CD4-positive, CD25-positive, alpha-beta regulatory T cell (primary cell): ENCODE measurements around the gene PDE4D. TPM values are rescaled to one million over a fixed set of nuclear protein-coding genes. Genes with fewer than 3 reads are reported as not detected.

Experiments used
- ATAC-seq, 2 donors: fragments of 150-1000 bp; cut with Tn5 transposase; one replicate each; pipeline ENCODE4 v1.10.0; 2021; ENCODE audit warnings: low read depth in 2 of 2, moderate number of reproducible peaks in 2 of 2, moderate library complexity in 1 of 2
- DNase-seq, 3 donors: peaks; one replicate each; pipeline versions ENCODE4 v3.0.0 to v3.0.0-alpha.2; 2012 to 2022; ENCODE audit warnings: mixed read lengths in 1 of 3
- H3K27ac ChIP-seq: one replicate; pipeline ENCODE4 v1.7.0; 2013; ENCODE audit warnings: mild to moderate bottlenecking, low read length; ENCODE audit not compliant: insufficient read depth, poor library complexity, severe bottlenecking
- H3K27me3 ChIP-seq: one replicate; pipeline ENCODE4 v1.7.0; 2013; ENCODE audit warnings: low read length; ENCODE audit not compliant: control insufficient read depth, insufficient read depth
- H3K36me3 ChIP-seq: one replicate; pipeline ENCODE4 v1.7.0; 2013; ENCODE audit warnings: mild to moderate bottlenecking, low read length, moderate library complexity; ENCODE audit not compliant: control insufficient read depth, insufficient read depth
- H3K4me1 ChIP-seq: 2 replicates; pipeline ENCODE4 v1.7.0; 2013; ENCODE audit warnings: mild to moderate bottlenecking, low read length; ENCODE audit not compliant: insufficient read depth, control insufficient read depth, poor library complexity, severe bottlenecking
- H3K4me3 ChIP-seq: one replicate; pipeline ENCODE4 v1.7.0; 2013; ENCODE audit warnings: low read depth, mild to moderate bottlenecking, low read length, moderate library complexity
- H3K9me3 ChIP-seq, 2 experiments: 1 replicate in 1 of 2; 2 replicates in 1 of 2; pipeline ENCODE4 v1.7.0; 2013; ENCODE audit warnings: low read length in 2 of 2, mild to moderate bottlenecking in 1 of 2, moderate library complexity in 1 of 2; ENCODE audit not compliant: control insufficient read depth in 2 of 2
- H3K27ac Mint-ChIP-seq, 3 donors: one replicate each; pipeline ENCODE4 v1.8.0; 2020 to 2022; ENCODE audit warnings: mild to moderate bottlenecking in 3 of 3, mixed read lengths in 3 of 3, moderate library complexity in 2 of 3
- H3K27me3 Mint-ChIP-seq: one replicate; pipeline ENCODE4 v1.8.0; 2022; ENCODE audit warnings: mild to moderate bottlenecking, mixed read lengths
- H3K36me3 Mint-ChIP-seq: one replicate; pipeline ENCODE4 v1.8.0; 2020; ENCODE audit warnings: mixed read lengths
- H3K4me1 Mint-ChIP-seq, 4 donors: one replicate each; pipeline ENCODE4 v1.8.0; 2020 to 2022; ENCODE audit warnings: mixed read lengths in 4 of 4, mild to moderate bottlenecking in 1 of 4
- H3K4me3 Mint-ChIP-seq, 4 donors: one replicate each; pipeline ENCODE4 v1.8.0; 2020 to 2022; ENCODE audit warnings: mild to moderate bottlenecking in 4 of 4, mixed read lengths in 4 of 4, moderate library complexity in 3 of 4
- H3K9me3 Mint-ChIP-seq, 7 donors: one replicate each; pipeline ENCODE4 v1.8.0; 2020 to 2022; ENCODE audit warnings: mixed read lengths in 7 of 7, mild to moderate bottlenecking in 3 of 7, moderate library complexity in 2 of 7
- polyA plus RNA-seq, 4 donors: library from polyadenylated mRNA; unstranded; fragments of 300-500 nt; fragmentation: Illumina TruSeq; gene quantifications; one replicate each; pipeline ENCODE4 v1.2.3, GENCODE V29; 2021
- total RNA-seq: library from RNA; stranded (reverse); gene quantifications from one replicate; pipeline ENCODE4 v1.2.3, GENCODE V29; 2022

Gene PDE4D
- total and polyA plus RNA-seq, 5 donors from 2014 or later = 2.1 to 39.9 (median 4.8) TPM

GRCh38 chr5:59021286-59021673 lies 872.2 kb downstream of the PDE4D start:
- Mint-ChIP-seq H3K27me3 (no peaks in the 10 kb centered on the region), H3K36me3 (peaks cover 42% of the 10 kb centered on the region), H3K4me3 (no peak overlapping the region), H3K9me3 (peaks cover 0 to 3% (median 0%) of the 10 kb centered on the region in 7 donors), H3K27ac (no peak overlapping the region), H3K4me1 (peaks cover 0 to 14% (median 7%) of the 10 kb centered on the region in 4 donors)
- ATAC-seq (no peak), DNase-seq (no peak)
- Histone ChIP-seq H3K4me1 (no peaks in the 10 kb centered on the region), H3K27ac (no peak overlapping the region), H3K4me3 (no peak overlapping the region), H3K36me3 (peaks cover 4% of the 10 kb centered on the region), H3K9me3 (no peaks in the 10 kb centered on the region), H3K27me3 (no peaks in the 10 kb centered on the region)

- H3K4me1 Mint-ChIP-seq = peaks cover 0 to 12% (median 7%) of the 10 kb centered on the region in 4 donors
- H3K27me3 ChIP-seq = no peaks in the 10 kb centered on the region
- DNase-seq (no peak), ATAC-seq (no peak)
- H3K9me3 ChIP-seq = no peaks in the 10 kb centered on the region
- no peak overlapping the region for H3K27ac Mint-ChIP-seq
- peaks cover 41% of the 10 kb centered on the region for H3K36me3 Mint-ChIP-seq
- no peak overlapping the region for H3K4me3 Mint-ChIP-seq
- no peak overlapping the region for H3K27ac ChIP-seq
- H3K4me3 ChIP-seq = no peak overlapping the region
- H3K27me3 Mint-ChIP-seq = no peaks in the 10 kb centered on the region
- peaks cover 0 to 5% (median 0%) of the 10 kb centered on the region in 7 donors for H3K9me3 Mint-ChIP-seq
- peaks cover 4% of the 10 kb centered on the region for H3K36me3 ChIP-seq
- H3K4me1 ChIP-seq = no peaks in the 10 kb centered on the region
Observed at GRCh38 chr5:59020611-59021285, 872.8 kb downstream of the PDE4D start.

GRCh38 chr5:59019078-59019477 lies 874.4 kb downstream of the PDE4D start:
- no peak for ATAC-seq
- H3K27ac ChIP-seq = no peak overlapping the region

GRCh38 chr5:59016925-59017324 lies 876.6 kb downstream of the PDE4D start:
- Histone ChIP-seq H3K4me1 (no peaks in the 10 kb centered on the region), H3K27me3 (no peaks in the 10 kb centered on the region), H3K36me3 (peaks cover 4% of the 10 kb centered on the region), H3K4me3 (no peak overlapping the region), H3K9me3 (no peaks in the 10 kb centered on the region), H3K27ac (no peak overlapping the region)
- no peak for ATAC-seq
- H3K36me3 Mint-ChIP-seq = peaks cover 56% of the 10 kb centered on the region
- H3K27ac Mint-ChIP-seq = no peak overlapping the region
- peaks cover 0 to 10% (median 6%) of the 10 kb centered on the region in 4 donors for H3K4me1 Mint-ChIP-seq
- DNase-seq = no peak
- H3K27me3 Mint-ChIP-seq = no peaks in the 10 kb centered on the region
- no peak overlapping the region for H3K4me3 Mint-ChIP-seq
- H3K9me3 Mint-ChIP-seq = peaks cover 0 to 15% (median 6%) of the 10 kb centered on the region in 7 donors

More at GRCh38 chr5:59019078-59019477, 874.4 kb downstream of the PDE4D start:
- Mint-ChIP-seq H3K27ac (no peak overlapping the region), H3K4me1 (peaks cover 0 to 11% (median 7%) of the 10 kb centered on the region in 4 donors), H3K36me3 (peaks cover 43% of the 10 kb centered on the region), H3K4me3 (no peak overlapping the region), H3K9me3 (peaks cover 0 to 12% (median 2%) of the 10 kb centered on the region in 7 donors), H3K27me3 (no peaks in the 10 kb centered on the region)
- Histone ChIP-seq H3K9me3 (no peaks in the 10 kb centered on the region), H3K27me3 (no peaks in the 10 kb centered on the region), H3K4me3 (no peak overlapping the region), H3K4me1 (no peaks in the 10 kb centered on the region), H3K36me3 (peaks cover 4% of the 10 kb centered on the region)
- DNase-seq = no peak

GRCh38 chr5:59008816-59009473 lies 884.6 kb downstream of the PDE4D start:
- Histone ChIP-seq H3K27ac (no peak overlapping the region), H3K4me1 (no peaks in the 10 kb centered on the region), H3K36me3 (no peaks in the 10 kb centered on the region), H3K9me3 (no peaks in the 10 kb centered on the region), H3K4me3 (no peak overlapping the region), H3K27me3 (no peaks in the 10 kb centered on the region)
- Mint-ChIP-seq H3K27me3 (no peaks in the 10 kb centered on the region), H3K4me3 (no peak overlapping the region), H3K9me3 (peaks cover 0 to 19% (median 2%) of the 10 kb centered on the region in 7 donors), H3K27ac (no peak overlapping the region), H3K36me3 (peaks cover 23% of the 10 kb centered on the region), H3K4me1 (peaks cover 0 to 13% (median 2%) of the 10 kb centered on the region in 4 donors)
- ATAC-seq (no peak), DNase-seq (no peak)

GRCh38 chr5:59007460-59008063 lies 886.0 kb downstream of the PDE4D start:
- no peak for ATAC-seq
- Histone ChIP-seq H3K36me3 (no peaks in the 10 kb centered on the region), H3K9me3 (no peaks in the 10 kb centered on the region), H3K4me3 (no peak overlapping the region), H3K4me1 (no peaks in the 10 kb centered on the region), H3K27ac (no peak overlapping the region), H3K27me3 (no peaks in the 10 kb centered on the region)
- no peak overlapping the region for H3K4me3 Mint-ChIP-seq
- H3K9me3 Mint-ChIP-seq = peaks cover 0 to 12% (median 2%) of the 10 kb centered on the region in 7 donors
- peaks cover 0 to 13% (median 2%) of the 10 kb centered on the region in 4 donors for H3K4me1 Mint-ChIP-seq
- peaks cover 9% of the 10 kb centered on the region for H3K36me3 Mint-ChIP-seq
- DNase-seq = peak in 2 of 3 donors; percentile 4 to 13
- no peaks in the 10 kb centered on the region for H3K27me3 Mint-ChIP-seq
- no peak overlapping the region for H3K27ac Mint-ChIP-seq

GRCh38 chr5:59005934-59006701 lies 887.4 kb downstream of the PDE4D start:
- H3K4me1 Mint-ChIP-seq = peaks cover 0 to 19% (median 4%) of the 10 kb centered on the region in 4 donors
- no peak for ATAC-seq
- no peaks in the 10 kb centered on the region for H3K27me3 ChIP-seq
- no peaks in the 10 kb centered on the region for H3K4me1 ChIP-seq
- H3K27me3 Mint-ChIP-seq = peaks cover 4% of the 10 kb centered on the region
- H3K27ac ChIP-seq = no peak overlapping the region
- no peak overlapping the region for H3K4me3 Mint-ChIP-seq
- no peaks in the 10 kb centered on the region for H3K9me3 Mint-ChIP-seq
- no peak for DNase-seq
- H3K9me3 ChIP-seq = no peaks in the 10 kb centered on the region
- H3K4me3 ChIP-seq = no peak overlapping the region
- no peaks in the 10 kb centered on the region for H3K36me3 Mint-ChIP-seq
- H3K27ac Mint-ChIP-seq = peak overlapping the region in 1 of 3 donors; percentile 21
- no peaks in the 10 kb centered on the region for H3K36me3 ChIP-seq
